Ovary (tissue), 9 donors: ENCODE results near the gene CRADD. TPM values are rescaled to one million over a fixed set of nuclear protein-coding genes. Genes with fewer than 3 reads are reported as not detected.
"Not testable (repeated sequence)": the region's sequence is repeated elsewhere in the genome, so short reads cannot be mapped to it uniquely, and the experiment has no call there.

Experiments used
- DNase-seq, 5 donors: peaks; one replicate each; pipeline ENCODE4 v3.0.0-alpha.2; 2019 to 2020
- H3K27ac ChIP-seq, 2 donors: fragments of 200-600 bp; one replicate each; pipeline versions ENCODE4 v1.5.1 to v1.8.0; 2019 to 2022
- H3K27me3 ChIP-seq: fragments of 200-600 bp; one replicate; pipeline ENCODE4 v1.8.0; 2022
- H3K36me3 ChIP-seq: fragments of 200-600 bp; sonication (generic); one replicate; pipeline ENCODE4 v1.5.1; 2019
- H3K4me1 ChIP-seq: one replicate; pipeline ENCODE4 v1.8.1; 2013; ENCODE audit warnings: mild to moderate bottlenecking, moderate library complexity; ENCODE audit not compliant: insufficient read depth
- H3K4me3 ChIP-seq: fragments of 200-600 bp; sonication (generic); one replicate; pipeline ENCODE4 v1.5.1; 2017
- H3K9me3 ChIP-seq, 2 donors: fragments of 200-600 bp in 1 of 2; sonication (generic) in 1 of 2; one replicate each; pipeline versions ENCODE4 v1.5.1 to v1.8.1; 2013 to 2019; ENCODE audit warnings: mild to moderate bottlenecking in 1 of 2, moderate library complexity in 1 of 2
- CTCF ChIP-seq, 3 donors: fragments of 450-650 bp in 2 of 3; fragments of 200-600 bp in 1 of 3; IDR thresholded peaks; one replicate each; pipeline versions ENCODE4 v1.5.1 to v1.8.0; 2016 to 2022; ENCODE audit warnings: antibody characterized with exemption in 3 of 3, mild to moderate bottlenecking in 1 of 3
- EP300 ChIP-seq: sonication (generic); formaldehyde crosslinking; IDR thresholded peaks from one replicate; pipeline ENCODE4 v1.6.1; 2017; ENCODE audit warnings: antibody characterized with exemption
- POLR2A ChIP-seq: fragments of 450-650 bp; IDR thresholded peaks from one replicate; pipeline ENCODE4 v1.6.1; 2017; ENCODE audit warnings: antibody characterized with exemption, mild to moderate bottlenecking, moderate library complexity
- WGBS, 3 donors: extraction: QIAGEN DNeasy Blood & Tissue Kit in 1 of 3; methylation state at CpG; one replicate each; pipeline versions ENCODE4 v1.1.5 to v1.1.7; 2013 to 2017; 5-methylcytosine and 5-hydroxymethylcytosine counted together
- intact Hi-C, 4 donors: fragments of 100-400 bp; cut with DNase I; formaldehyde crosslinking; loops; one replicate each; pipeline versions ENCODE4 v1.11.0 to v1.15.1; 2022 to 2023
- polyA plus RNA-seq, 2 donors: library from polyadenylated mRNA; stranded (reverse); fragments of 200-250 nt in 1 of 2; fragments of 350-450 nt in 1 of 2; fragmentation: Illumina TruSeq in 1 of 2; extraction: RNeasy Lipid Tissue Mini Kit (QIAGEN cat#74804) in 1 of 2; gene quantifications; one replicate each; pipeline ENCODE4 v1.2.3, GENCODE V29; 2013 to 2014
- total RNA-seq, 7 donors: library from RNA; depleted of rRNA in 2 of 7; stranded (reverse); fragments of >200 nt in 2 of 7; fragmentation: NEBNext Ultra II Directional in 3 of 7; extraction: Animal tissue kit (Norgen Biotek cat#: 25700) in 3 of 7; gene quantifications; one replicate each; pipeline versions ENCODE4 v1.1.0 to v1.2.4, GENCODE V29; 2016 to 2023
- donor health status: DM: no; HTN: no; CAD: no; lungs with moderate emphysema.
- donor health status: DM: no; HTN: no; CAD: no.
- donor health status: Bipolar disorder and iron deficiency.
- donor health status: DM: yes; HTN: yes; CAD: no.
- donor health status: DM: no; HTN: no; CAD: no.
- donor health status: DM: yes; HTN: yes; CAD: no.

CRADD gene
- total and polyA plus RNA-seq, 9 donors: 11.4 to 67.8 (median 16.9) TPM

DNA sequence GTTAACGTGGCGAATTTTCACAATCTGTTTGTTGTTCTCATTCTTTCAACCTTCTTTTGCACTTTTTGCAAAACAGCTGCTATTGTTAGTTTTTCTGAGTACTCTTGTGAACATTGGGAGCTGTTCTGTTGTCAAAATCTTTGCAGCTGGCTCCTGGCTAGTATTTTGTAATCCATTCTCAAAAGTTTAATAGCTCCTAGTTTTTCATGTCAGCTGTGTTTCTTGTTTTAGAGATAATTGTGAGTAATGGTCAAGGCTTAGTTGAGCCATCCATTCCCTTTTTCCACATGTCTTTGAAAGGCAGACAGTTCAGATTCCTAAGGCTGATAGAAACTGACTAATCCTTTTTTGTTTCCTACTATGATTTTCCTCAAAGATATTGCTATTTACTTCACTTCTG is 39.1 kb upstream of the CRADD start:
- Histone ChIP-seq H3K27me3 (no peaks in the 10 kb centered on the region), H3K36me3 (no peaks in the 10 kb centered on the region), H3K4me1 (no peaks in the 10 kb centered on the region), H3K27ac (no peak overlapping the region), H3K4me3 (no peak overlapping the region), H3K9me3 (no peaks in the 10 kb centered on the region)
- intact Hi-C loops: loop anchor here in 1 of 4 donors (10.0 kb wide), 1 partner anchor 123 kb away; no protein-coding TSS in a partner anchor
- no peak for DNase-seq
- no peak for TF ChIP-seq CTCF (IDR thresholded peaks at IDR 0.05)
- TF ChIP-seq POLR2A: no peak
- TF ChIP-seq EP300: no peak
- WGBS, 3 donors: 11 to 23% (median 12%) methylated on average over 2 of the region's 2 CpGs

DNA sequence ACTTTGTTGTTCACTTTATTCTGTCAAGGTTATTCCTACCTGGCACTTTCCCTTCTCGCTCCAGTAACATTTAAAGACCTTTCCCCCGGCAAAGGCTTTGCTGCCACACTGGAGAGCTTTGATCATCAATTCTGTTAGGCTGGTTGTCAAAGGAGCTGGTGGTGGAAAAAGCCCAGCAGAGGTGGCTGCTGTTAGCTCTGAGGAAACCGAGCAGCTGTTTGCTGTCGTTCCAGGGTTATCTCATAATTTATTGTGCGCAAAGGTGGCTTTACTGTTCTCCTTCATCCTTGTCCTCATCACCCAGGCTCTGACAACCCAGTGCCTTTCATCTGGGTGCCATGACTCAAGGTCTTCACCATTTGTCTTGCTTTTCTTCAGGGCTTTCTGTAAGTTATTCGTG is 38.2 kb upstream of the CRADD start:
- intact Hi-C loops: loop anchor here in 1 of 4 donors (10.0 kb wide), 1 partner anchor 124 kb away; no protein-coding TSS in a partner anchor
- Histone ChIP-seq H3K4me3 (no peak overlapping the region), H3K9me3 (no peaks in the 10 kb centered on the region), H3K27ac (no peak overlapping the region), H3K4me1 (no peaks in the 10 kb centered on the region), H3K27me3 (no peaks in the 10 kb centered on the region), H3K36me3 (no peaks in the 10 kb centered on the region)
- TF ChIP-seq CTCF (IDR thresholded peaks at IDR 0.05) (no peak), EP300 (no peak), POLR2A (no peak)
- 28 to 29% (median 29%) methylated on average over 6 of the region's 6 CpGs for WGBS, 3 donors
- no peak for DNase-seq

- intact Hi-C loops: loop anchor here in 1 of 4 donors (10.0 kb wide), 1 partner anchor 125 kb away; no protein-coding TSS in a partner anchor
- 78 to 84% (median 80%) methylated on average over 2 of the region's 2 CpGs for WGBS, 3 donors
- no peak for DNase-seq
- H3K4me1 ChIP-seq: no peaks in the 10 kb centered on the region
- TF ChIP-seq EP300 (no peak), POLR2A (no peak), CTCF (IDR thresholded peaks at IDR 0.05) (no peak)
- no peaks in the 10 kb centered on the region for H3K36me3 ChIP-seq
- H3K27ac ChIP-seq: no peak overlapping the region
- no peaks in the 10 kb centered on the region for H3K27me3 ChIP-seq
- H3K4me3 ChIP-seq: no peak overlapping the region
- no peaks in the 10 kb centered on the region for H3K9me3 ChIP-seq
Observed at GRCh38 chr12:93639406-93639805, 37.8 kb upstream of the CRADD start.

DNA sequence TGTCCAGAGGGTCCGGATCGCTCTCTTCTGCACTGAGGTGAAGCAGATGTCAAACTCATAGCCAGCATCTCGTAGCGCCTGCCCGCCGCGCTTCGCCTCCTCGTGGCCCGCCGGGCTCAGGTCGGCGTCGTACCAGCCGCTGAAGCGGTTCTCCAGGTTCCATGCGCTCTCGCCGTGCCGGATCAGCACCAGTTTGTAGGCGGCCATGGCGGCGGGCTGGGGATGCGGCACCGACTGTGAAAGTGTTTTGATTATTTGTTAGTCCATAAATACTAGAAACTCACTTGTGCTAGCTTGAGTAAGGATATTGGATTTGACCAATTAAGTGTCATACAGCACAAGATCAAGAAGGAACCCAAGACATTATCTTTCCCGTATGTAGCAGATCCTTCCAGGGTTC is 35.8 kb upstream of the CRADD start:
- DNase-seq, H3K36me3 ChIP-seq, H3K4me3 ChIP-seq, H3K27me3 ChIP-seq, H3K4me1 ChIP-seq, intact Hi-C loops, H3K27ac ChIP-seq, H3K9me3 ChIP-seq: not testable (repeated sequence)
- WGBS, 3 donors: 96 to 98% (median 96%) methylated on average over 10 to 24 of the region's 26 CpGs

- no peak overlapping the region for H3K27ac ChIP-seq
- WGBS, 3 donors: 88 to 95% (median 94%) methylated on average over 1 of the region's 1 CpG
- H3K4me1 ChIP-seq: no peaks in the 10 kb centered on the region
- intact Hi-C loops: no loop called here
- H3K9me3 ChIP-seq: no peaks in the 10 kb centered on the region
- H3K27me3 ChIP-seq: no peaks in the 10 kb centered on the region
- TF ChIP-seq POLR2A: no peak
- TF ChIP-seq EP300: no peak
- no peak for TF ChIP-seq CTCF (IDR thresholded peaks at IDR 0.05)
- no peak for DNase-seq
- no peaks in the 10 kb centered on the region for H3K36me3 ChIP-seq
- no peak overlapping the region for H3K4me3 ChIP-seq
Observed at GRCh38 chr12:93642751-93643150, 34.4 kb upstream of the CRADD start.
